K562 (cell line): ENCODE measurements around the gene ATP6V1G2. TPM values are rescaled to one million over a fixed set of nuclear protein-coding genes. Genes with fewer than 3 reads are reported as not detected.

Experiments used
- ATAC-seq: fragments of 200-7000 bp; cut with Tn5 transposase; 3 replicates; pipeline ENCODE4 v1.9.1; 2020; ENCODE audit warnings: moderate library complexity
- BruUV-seq: library from RNA; stranded (reverse); fragments of 400-500 nt; replicated peaks from 2 replicates; lab custom pipeline; 2021; lab: Mats Ljungman, UMichigan
- CTCF ChIA-PET: fragments of 300-600 bp; formaldehyde crosslinking; extraction: SDS; loops from one replicate; lab custom pipeline; 2021; ENCODE audit warnings: low intra/inter-chr PET ratio; lab: Yijun Ruan, JAX
- POLR2A ChIA-PET: fragments of 300-600, 350-650 bp; sonication (Branson Sonifier 250); formaldehyde crosslinking; extraction: SDS; loops from one replicate; lab custom pipeline; 2021; ENCODE audit warnings: antibody characterized with exemption, inconsistent platforms; lab: Yijun Ruan, JAX
- DNase-seq, 4 experiments: peaks; one replicate each; pipeline versions ENCODE4 v3.0.0 to v3.0.0-alpha.2; 2011 to 2018; ENCODE audit warnings: low spot score in 3 of 4, mixed read lengths in 3 of 4; ENCODE audit errors: extremely low read depth in 1 of 4
- FAIRE-seq: peaks from 2 replicates; lab custom pipeline; 2011; peaks lifted over from hg19 to GRCh38; lab: Jason Lieb, UNC
- H2AFZ ChIP-seq: 2 replicates; pipeline ENCODE4 v1.6.0; 2011; ENCODE audit warnings: low read depth, low read length, control low read depth, inconsistent platforms
- H3K27ac ChIP-seq: fragments of 200-600 bp; 3 replicates; pipeline ENCODE4 v1.8.0; 2011; ENCODE audit warnings: low read depth, mild to moderate bottlenecking, control low read depth, inconsistent platforms, low read length, moderate library complexity, mixed read lengths; ENCODE audit errors: extremely low read depth
- H3K27me3 ChIP-seq, 2 experiments: fragments of 300-600 bp in 1 of 2; 2 replicates in 1 of 2; 3 replicates in 1 of 2; pipeline versions ENCODE4 v1.6.0 to v1.8.0; 2011; ENCODE audit warnings: inconsistent platforms in 2 of 2, low read length in 2 of 2, mild to moderate bottlenecking in 1 of 2, mixed read lengths in 1 of 2, moderate library complexity in 1 of 2; ENCODE audit not compliant: control insufficient read depth in 2 of 2, insufficient read depth in 2 of 2
- H3K36me3 ChIP-seq: fragments of 300-600 bp; 3 replicates; pipeline ENCODE4 v1.8.0; 2011; ENCODE audit warnings: mild to moderate bottlenecking, low read length, inconsistent platforms; ENCODE audit not compliant: control insufficient read depth, insufficient read depth
- H3K4me1 ChIP-seq, 2 experiments: fragments of 200-600 bp in 1 of 2; replicated peaks in 1 of 2; 2 replicates in 1 of 2; 3 replicates in 1 of 2; pipeline versions ENCODE4 v1.5.1 to v1.8.0; 2011; ENCODE audit warnings: inconsistent platforms in 2 of 2, low read length in 2 of 2, mild to moderate bottlenecking in 1 of 2, mixed read lengths in 1 of 2, moderate library complexity in 1 of 2; ENCODE audit not compliant: control insufficient read depth in 2 of 2, insufficient read depth in 2 of 2
- H3K4me2 ChIP-seq: 2 replicates; pipeline ENCODE4 v1.6.1; 2011; ENCODE audit warnings: low read length, control low read depth, inconsistent platforms, mixed read lengths; ENCODE audit not compliant: insufficient read depth
- H3K4me3 ChIP-seq: fragments of 200-600 bp; sonication (generic), shearing (Covaris generic); 2 replicates; pipeline ENCODE4 v1.5.1; 2016; ENCODE audit warnings: control low read depth, inconsistent platforms
- H3K79me2 ChIP-seq: fragments of 200-600 bp; 3 replicates; pipeline ENCODE4 v1.8.0; 2011; ENCODE audit warnings: low read length, inconsistent platforms; ENCODE audit not compliant: control insufficient read depth, insufficient read depth
- H3K9ac ChIP-seq, 2 experiments: 2 replicates each; pipeline versions ENCODE4 v1.6.0 to v1.6.1; 2011; ENCODE audit warnings: low read depth in 2 of 2, low read length in 2 of 2, control low read depth in 1 of 2, inconsistent platforms in 1 of 2, mild to moderate bottlenecking in 1 of 2, mixed read lengths in 1 of 2; ENCODE audit not compliant: insufficient read depth in 1 of 2
- H3K9me1 ChIP-seq: one replicate; pipeline ENCODE4 v1.6.0; 2011; ENCODE audit warnings: inconsistent platforms, mild to moderate bottlenecking, low read length, moderate library complexity; ENCODE audit not compliant: control insufficient read depth, insufficient read depth
- H3K9me3 ChIP-seq: replicated peaks from 2 replicates; pipeline ENCODE4 v1.5.1; 2011; ENCODE audit warnings: low read depth, low read length, inconsistent platforms; ENCODE audit not compliant: control insufficient read depth, insufficient read depth
- H4K20me1 ChIP-seq: replicated peaks from 2 replicates; pipeline ENCODE4 v1.6.1; 2011; ENCODE audit warnings: low read length, inconsistent platforms, mixed read lengths; ENCODE audit not compliant: control insufficient read depth, insufficient read depth
- CTCFL ChIP-seq: IDR thresholded peaks from 2 replicates; pipeline ENCODE4 v1.6.1; 2011; ENCODE audit warnings: borderline replicate concordance, low read depth, mild to moderate bottlenecking, moderate library complexity, low read length; ENCODE audit not compliant: insufficient read depth, poor library complexity, severe bottlenecking
- ELK1 ChIP-seq: sonication (generic); formaldehyde crosslinking; IDR thresholded peaks from 2 replicates; pipeline ENCODE4 v1.8.1; 2022; ENCODE audit warnings: missing genetic modification reagents
- HDAC3 ChIP-seq: fragments of 450-650 bp; IDR thresholded peaks from 2 replicates; pipeline ENCODE4 v1.6.1; 2018; ENCODE audit warnings: borderline replicate concordance, mild to moderate bottlenecking, moderate library complexity; ENCODE audit not compliant: partially characterized antibody
- NR2C2 ChIP-seq, 2 experiments: fragments of 200-800 bp in 1 of 2; sonication (Bioruptor generic) in 1 of 2; sonication (generic) in 1 of 2; formaldehyde crosslinking in 1 of 2; IDR thresholded peaks; 2 replicates each; pipeline versions ENCODE4 v1.6.1 to v1.8.0; 2016 to 2022; ENCODE audit warnings: mild to moderate bottlenecking in 1 of 2, missing compliant biosample characterization in 1 of 2, missing genetic modification characterization in 1 of 2, missing genetic modification reagents in 1 of 2
- NR3C1 ChIP-seq: sonication (generic); formaldehyde crosslinking; IDR thresholded peaks from 2 replicates; pipeline ENCODE4 v1.8.1; 2022; ENCODE audit warnings: missing genetic modification reagents
- POLR2G ChIP-seq: fragments of 200-400 bp; formaldehyde crosslinking; IDR thresholded peaks from 2 replicates; pipeline ENCODE4 v1.6.1; 2017; ENCODE audit warnings: low read depth, mild to moderate bottlenecking, antibody characterized with exemption, low read length, moderate library complexity
- RBFOX2 ChIP-seq: fragments of 200-400 bp; formaldehyde crosslinking; IDR thresholded peaks from 2 replicates; pipeline ENCODE4 v1.6.1; 2017; ENCODE audit warnings: low read depth, mild to moderate bottlenecking, low read length, moderate library complexity
- RBM22 ChIP-seq: fragments of 200-400 bp; formaldehyde crosslinking; IDR thresholded peaks from 2 replicates; pipeline ENCODE4 v1.6.1; 2018; ENCODE audit warnings: low read length, low read depth; ENCODE audit not compliant: poor library complexity, severe bottlenecking
- RFX7 ChIP-seq: fragments of 250-450 bp; sonication (Bioruptor Pico); IDR thresholded peaks from 2 replicates; pipeline ENCODE4 v1.5.1; 2021; ENCODE audit warnings: mild to moderate bottlenecking
- USF1 ChIP-seq: sonication (generic); formaldehyde crosslinking; IDR thresholded peaks from 2 replicates; pipeline ENCODE4 v1.9.0; 2022; ENCODE audit warnings: mild to moderate bottlenecking, missing genetic modification reagents
- ZBTB33 ChIP-seq: sonication (generic); formaldehyde crosslinking; IDR thresholded peaks from 2 replicates; pipeline ENCODE4 v1.8.1; 2023; ENCODE audit warnings: mild to moderate bottlenecking, missing genetic modification reagents
- WGBS: fragments of 100-300 bp; shearing (Covaris generic); methylation state at CpG from one replicate; pipeline ENCODE4 v1.1.6; 2016; ENCODE audit warnings: low coverage, mixed read lengths; ENCODE audit not compliant: insufficient coverage; ENCODE audit errors: missing lambda C conversion rate; 5-methylcytosine and 5-hydroxymethylcytosine counted together
- in situ Hi-C: fragments of 300-500 bp; cut with MboI; formaldehyde crosslinking; loops from 4 replicates; pipeline ENCODE4 v1.15.0; 2018; ENCODE audit warnings: inconsistent platforms, mixed read lengths
- intact Hi-C: fragments of 100-400 bp; cut with micrococcal nuclease; formaldehyde crosslinking; loops from 2 replicates; pipeline ENCODE4 v1.14.2; 2022
- polyA plus RNA-seq, 8 experiments: library from polyadenylated mRNA; depleted of rRNA in 4 of 8; stranded (reverse) in 5 of 8; unstranded in 3 of 8; fragments of >200 nt; fragmentation: Nextera tagmentation in 2 of 8; fragmentation: Illumina TruSeq in 1 of 8; extraction: Ambion mirVana in 2 of 8; extraction: Trizol in 1 of 8; gene quantifications; 2 replicates each; pipeline versions ENCODE4 v1.2.1 to v1.2.3, GENCODE V29; 2011 to 2014; ENCODE audit warnings: inconsistent platforms in 1 of 8, missing spikeins in 1 of 8
- total RNA-seq, 7 experiments: library from RNA; depleted of rRNA in 6 of 7; stranded (reverse); fragments of >200 nt in 6 of 7; fragmentation: Illumina TruSeq in 2 of 7; extraction: Trizol in 2 of 7; gene quantifications; 2 replicates each; pipeline versions ENCODE4 v1.2.1 to v1.2.3, GENCODE V29; 2011 to 2021; ENCODE audit warnings: low replicate concordance in 1 of 7

ATP6V1G2 gene
- total and polyA plus RNA-seq, 9 of the 15 experiments (the other 6 are each of a cell fraction or from before 2014, with no cell fraction given), result 0.14 to 1.5 (median 0.33) TPM

GRCh38 chr6:31534521-31535040 is 11.8 kb downstream of the ATP6V1G2 start:
- ATAC-seq (no peak), FAIRE-seq (no peak), DNase-seq (peak in 1 of 4 experiments; percentile 21)
- H3K27me3 ChIP-seq, result no peaks in the 10 kb centered on the region
- H3K9ac ChIP-seq, result peak overlapping the region in 1 of 2 experiments; percentile 46; a peak in 1 of 4 replicates
- H4K20me1 ChIP-seq, result peaks cover 54% of the 10 kb centered on the region
- no peak overlapping the region for H3K4me3 ChIP-seq
- in situ Hi-C loops, result loop anchor here (5.0 to 25.0 kb wide), 2 partner anchors 37 to 1428 kb away; partner anchors contain the start of genes BRD2, HLA-DMA and MICB
- H3K4me2 ChIP-seq, result no peak overlapping the region
- no peak overlapping the region for H2AFZ ChIP-seq
- H3K9me1 ChIP-seq, result peaks cover 14% of the 10 kb centered on the region
- H3K79me2 ChIP-seq, result peaks cover 64% of the 10 kb centered on the region
- POLR2A ChIA-PET, result interaction anchor here (0.7 to 1.2 kb wide), 4 partner anchors 10 to 103 kb away, joined by 3 to 4 read pairs (median 4); no protein-coding TSS in a partner anchor
- no peaks in the 10 kb centered on the region for H3K9me3 ChIP-seq
- BruUV-seq, result no TSS peak
- WGBS, result 93% methylated on average over 24 of the region's 24 CpGs
- peaks cover 10% of the 10 kb centered on the region in 2 experiments for H3K4me1 ChIP-seq
- TF ChIP-seq RBM22 (peak; percentile 95), RBFOX2 (peak; percentile 87), ELK1 (CRISPR knock-in tag) (no peak), CTCFL (no peak), HDAC3 (no peak), ZBTB33 (CRISPR knock-in tag) (peak; percentile 26; the same call in 1 of the 2 replicates), RFX7 (no peak), POLR2G (peak; percentile 80), USF1 (CRISPR knock-in tag) (0 out of 2 replicates have a peak, but pooled peaks have one; percentile 7), NR2C2 (CRISPR knock-in tag; IDR thresholded peaks at IDR 0.05) (0 out of 2 replicates have a peak, but pooled peaks have one; percentile 35), NR2C2 (tag; IDR thresholded peaks at IDR 0.05) (no peak), NR3C1 (CRISPR knock-in tag) (0 out of 2 replicates have a peak, but pooled peaks have one; percentile 36)
- CTCF ChIA-PET, result no interaction called here
- H3K36me3 ChIP-seq, result peaks cover 100% of the 10 kb centered on the region
- intact Hi-C loops, result no loop called here
- no peak overlapping the region for H3K27ac ChIP-seq
